ENCODE measurements around the gene RAI14. TPM values are rescaled to one million over a fixed set of nuclear protein-coding genes. Genes with fewer than 3 reads are reported as not detected.

Gene RAI14
- total RNA-seq, 1 experiment from 2014 or later: 23.6 TPM

DNA sequence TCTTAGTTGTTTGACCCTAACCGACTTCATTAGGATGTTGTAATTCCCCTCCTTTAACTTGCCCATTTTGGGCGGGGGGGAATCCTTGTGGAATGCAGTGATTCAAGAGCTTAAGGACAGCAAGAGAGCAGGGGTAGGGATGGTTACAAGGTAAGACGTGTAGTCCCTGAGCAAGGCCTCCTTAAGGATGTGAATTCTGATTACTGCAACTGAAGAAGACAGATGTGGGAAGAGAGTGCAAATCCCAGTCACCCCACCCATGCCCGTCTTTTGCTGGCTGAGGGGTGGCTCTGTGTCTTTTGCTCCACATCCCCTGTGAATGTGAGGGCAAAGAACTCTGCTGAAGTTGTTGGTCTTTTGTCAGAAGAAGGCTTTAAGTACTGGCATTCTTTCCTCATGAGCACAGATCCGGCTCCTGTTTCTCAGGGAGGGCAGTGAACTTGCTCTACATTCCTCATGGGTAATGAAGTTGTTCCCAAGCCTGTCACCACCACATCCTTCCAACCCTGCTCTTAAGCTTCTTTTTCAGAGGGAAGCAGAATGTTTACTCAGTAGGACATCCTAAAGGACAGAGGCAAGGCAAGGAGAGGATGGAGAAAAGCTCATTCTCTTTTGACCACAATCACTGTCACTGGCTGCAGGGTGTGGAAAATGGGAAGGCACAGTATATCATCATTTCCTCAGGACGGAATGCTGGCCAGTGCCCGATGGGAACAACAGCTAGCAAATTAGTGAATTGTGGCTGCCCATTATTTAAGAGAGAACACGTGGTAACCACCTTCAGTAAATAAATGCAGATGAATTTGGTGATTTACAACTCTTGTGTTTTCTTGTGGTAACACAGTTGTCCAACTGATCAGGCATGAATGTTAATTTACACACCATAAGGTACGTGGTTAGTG, 61.5 kb downstream of the RAI14 start:
- ChIA-PET CTCF (no interaction called here), POLR2A (ENCODE audit: low non-redundant PET) (no interaction called here)

DNA sequence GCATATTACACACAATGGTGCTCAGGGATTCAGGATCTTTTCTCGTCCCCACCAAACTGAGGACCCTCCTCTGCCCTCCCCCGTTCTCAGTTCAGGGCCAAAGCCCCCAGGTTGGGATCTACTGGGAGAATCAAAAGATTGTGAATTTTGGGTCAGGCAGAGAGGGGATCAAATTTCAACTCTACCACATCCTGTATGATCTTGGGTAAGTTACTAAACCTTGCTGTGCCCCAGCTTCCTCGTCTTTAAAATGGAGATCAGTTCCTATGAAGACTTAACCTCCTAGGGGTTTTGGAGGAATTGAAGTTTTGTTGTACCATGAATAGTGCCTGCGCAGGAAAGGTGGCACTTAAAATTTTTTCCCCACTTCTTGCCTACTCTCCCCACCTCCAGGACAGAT, 62.4 kb downstream of the RAI14 start:
- ChIA-PET CTCF (no interaction called here), POLR2A (ENCODE audit: low non-redundant PET) (no interaction called here)
- intact Hi-C loops (cut with micrococcal nuclease; ENCODE audit: unreplicated experiment): no loop called here
- Histone ChIP-seq H3K9me3 (ENCODE audit: low read depth, low read length, poor library complexity, severe bottlenecking) (no peaks in the 10 kb centered on the region), H3K27me3 (replicated peaks; ENCODE audit: insufficient read depth, low read depth, low read length, poor library complexity) (no peaks in the 10 kb centered on the region), H3K27ac (ENCODE audit: low read depth, low read length, poor library complexity, severe bottlenecking) (no peak overlapping the region), H3K4me3 (ENCODE audit: low read depth, low read length, poor library complexity, severe bottlenecking) (no peak overlapping the region), H3K36me3 (ENCODE audit: insufficient read depth, low read length, poor library complexity, severe bottlenecking) (no peaks in the 10 kb centered on the region), H3K4me1 (ENCODE audit: insufficient read depth, low read length, poor library complexity, severe bottlenecking) (peaks cover 6% of the 10 kb centered on the region)
- TF ChIP-seq, protein P1, sequence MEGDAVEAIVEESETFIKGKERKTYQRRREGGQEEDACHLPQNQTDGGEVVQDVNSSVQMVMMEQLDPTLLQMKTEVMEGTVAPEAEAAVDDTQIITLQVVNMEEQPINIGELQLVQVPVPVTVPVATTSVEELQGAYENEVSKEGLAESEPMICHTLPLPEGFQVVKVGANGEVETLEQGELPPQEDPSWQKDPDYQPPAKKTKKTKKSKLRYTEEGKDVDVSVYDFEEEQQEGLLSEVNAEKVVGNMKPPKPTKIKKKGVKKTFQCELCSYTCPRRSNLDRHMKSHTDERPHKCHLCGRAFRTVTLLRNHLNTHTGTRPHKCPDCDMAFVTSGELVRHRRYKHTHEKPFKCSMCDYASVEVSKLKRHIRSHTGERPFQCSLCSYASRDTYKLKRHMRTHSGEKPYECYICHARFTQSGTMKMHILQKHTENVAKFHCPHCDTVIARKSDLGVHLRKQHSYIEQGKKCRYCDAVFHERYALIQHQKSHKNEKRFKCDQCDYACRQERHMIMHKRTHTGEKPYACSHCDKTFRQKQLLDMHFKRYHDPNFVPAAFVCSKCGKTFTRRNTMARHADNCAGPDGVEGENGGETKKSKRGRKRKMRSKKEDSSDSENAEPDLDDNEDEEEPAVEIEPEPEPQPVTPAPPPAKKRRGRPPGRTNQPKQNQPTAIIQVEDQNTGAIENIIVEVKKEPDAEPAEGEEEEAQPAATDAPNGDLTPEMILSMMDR (conservative IDR thresholded peaks at IDR 0.05; ENCODE audit: low read depth, low read length): no peak
- no peak for TF ChIP-seq EZH2 (IDR thresholded peaks at IDR 0.05; ENCODE audit: borderline replicate concordance, low read depth, low read length, poor library complexity, severe bottlenecking)
- no TSS peak for BruUV-seq (replicated peaks)
- DNase-seq (ENCODE audit: low spot score): no peak

More for the DNA sequence above, 61.5 kb downstream of the RAI14 start:
- peak; percentile 57 for DNase-seq (ENCODE audit: low spot score)
- H3K4me1 ChIP-seq (ENCODE audit: insufficient read depth, low read length, poor library complexity, severe bottlenecking): peaks cover 6% of the 10 kb centered on the region
- no peak overlapping the region for H3K27ac ChIP-seq (ENCODE audit: low read depth, low read length, poor library complexity, severe bottlenecking)
- no peaks in the 10 kb centered on the region for H3K36me3 ChIP-seq (ENCODE audit: insufficient read depth, low read length, poor library complexity, severe bottlenecking)
- no peaks in the 10 kb centered on the region for H3K9me3 ChIP-seq (ENCODE audit: low read depth, low read length, poor library complexity, severe bottlenecking)
- H3K27me3 ChIP-seq (replicated peaks; ENCODE audit: insufficient read depth, low read depth, low read length, poor library complexity): no peaks in the 10 kb centered on the region
- intact Hi-C loops (cut with micrococcal nuclease; ENCODE audit: unreplicated experiment): no loop called here
- no peak overlapping the region for H3K4me3 ChIP-seq (ENCODE audit: low read depth, low read length, poor library complexity, severe bottlenecking)
- BruUV-seq (replicated peaks): no TSS peak
- no peak for TF ChIP-seq EZH2 (IDR thresholded peaks at IDR 0.05; ENCODE audit: borderline replicate concordance, low read depth, low read length, poor library complexity, severe bottlenecking)
- TF ChIP-seq, protein P1 (conservative IDR thresholded peaks at IDR 0.05; ENCODE audit: low read depth, low read length): no peak

DNA sequence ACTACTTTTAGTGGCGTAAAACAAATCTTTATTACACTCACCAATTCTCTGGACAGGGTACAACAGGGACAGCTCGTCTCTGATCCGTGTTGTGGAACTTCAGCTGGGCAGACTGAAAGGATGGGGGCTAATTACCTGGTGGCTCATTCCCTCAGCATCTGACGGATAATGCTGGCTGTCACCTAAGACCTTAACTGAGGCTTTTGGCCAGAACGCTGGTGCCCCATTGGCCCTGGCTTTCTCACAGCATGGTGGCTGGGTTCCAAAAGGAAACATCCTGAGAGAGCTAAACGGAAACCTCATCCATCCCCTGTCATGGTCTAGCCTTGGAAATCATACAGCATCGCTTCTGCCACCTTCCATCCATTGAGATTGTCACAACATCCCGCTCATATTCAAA, 62.9 kb downstream of the RAI14 start:
- no peak for DNase-seq (ENCODE audit: low spot score)
- no peak overlapping the region for H3K4me3 ChIP-seq (ENCODE audit: low read depth, low read length, poor library complexity, severe bottlenecking)
- POLR2A ChIA-PET (ENCODE audit: low non-redundant PET): no interaction called here
- no peaks in the 10 kb centered on the region for H3K27me3 ChIP-seq (replicated peaks; ENCODE audit: insufficient read depth, low read depth, low read length, poor library complexity)
- peaks cover 6% of the 10 kb centered on the region for H3K4me1 ChIP-seq (ENCODE audit: insufficient read depth, low read length, poor library complexity, severe bottlenecking)
- H3K36me3 ChIP-seq (ENCODE audit: insufficient read depth, low read length, poor library complexity, severe bottlenecking): no peaks in the 10 kb centered on the region
- no TSS peak for BruUV-seq (replicated peaks)
- H3K9me3 ChIP-seq (ENCODE audit: low read depth, low read length, poor library complexity, severe bottlenecking): no peaks in the 10 kb centered on the region
- no peak overlapping the region for H3K27ac ChIP-seq (ENCODE audit: low read depth, low read length, poor library complexity, severe bottlenecking)
- intact Hi-C loops (cut with micrococcal nuclease; ENCODE audit: unreplicated experiment): no loop called here
- CTCF ChIA-PET: no interaction called here
- TF ChIP-seq, protein P1 (conservative IDR thresholded peaks at IDR 0.05; ENCODE audit: low read depth, low read length): no peak
- no peak for TF ChIP-seq EZH2 (IDR thresholded peaks at IDR 0.05; ENCODE audit: borderline replicate concordance, low read depth, low read length, poor library complexity, severe bottlenecking)

Data from A673 (cell line).